Mesendoderm (in vitro differentiated cells): ENCODE data around the gene ZNF221.

Experiments used
- DNase-seq: peaks from one replicate; pipeline ENCODE4 v3.0.0; 2013
- H2AK5ac ChIP-seq: 2 replicates; pipeline ENCODE4 v1.6.1; 2013; ENCODE audit warnings: low read length, inconsistent platforms
- H2BK120ac ChIP-seq: 2 replicates; pipeline ENCODE4 v1.6.1; 2013; ENCODE audit warnings: low read depth, mild to moderate bottlenecking, low read length, moderate library complexity, mixed read lengths
- H2BK15ac ChIP-seq: replicated peaks from 2 replicates; pipeline ENCODE4 v1.6.1; 2013; ENCODE audit warnings: low read depth, mild to moderate bottlenecking, moderate library complexity
- H2BK5ac ChIP-seq: 2 replicates; pipeline ENCODE4 v1.6.1; 2013; ENCODE audit warnings: low read length, inconsistent platforms
- H3K18ac ChIP-seq: 2 replicates; pipeline ENCODE4 v1.6.1; 2013; ENCODE audit warnings: mild to moderate bottlenecking, low read length, mixed read lengths
- H3K23ac ChIP-seq: one replicate; pipeline ENCODE4 v1.6.1; 2013; ENCODE audit warnings: low read length
- H3K27ac ChIP-seq: 2 replicates; pipeline ENCODE4 v1.5.1; 2013; ENCODE audit warnings: low read depth, mild to moderate bottlenecking, inconsistent platforms, low read length, moderate library complexity
- H3K27me3 ChIP-seq: 2 replicates; pipeline ENCODE4 v1.6.1; 2013; ENCODE audit warnings: low read length, control low read depth, mild to moderate bottlenecking, inconsistent platforms; ENCODE audit not compliant: insufficient read depth, poor library complexity
- H3K36me3 ChIP-seq: 2 replicates; pipeline ENCODE4 v1.6.1; 2013; ENCODE audit warnings: low read length, inconsistent platforms; ENCODE audit not compliant: control insufficient read depth, insufficient read depth
- H3K4ac ChIP-seq: one replicate; pipeline ENCODE4 v1.6.1; 2013; ENCODE audit warnings: low read depth, mild to moderate bottlenecking, low read length, moderate library complexity
- H3K4me1 ChIP-seq: 2 replicates; pipeline ENCODE4 v1.6.1; 2013; ENCODE audit warnings: low read depth, low read length, inconsistent platforms; ENCODE audit not compliant: control insufficient read depth
- H3K4me2 ChIP-seq: 2 replicates; pipeline ENCODE4 v1.6.1; 2013; ENCODE audit warnings: low read length
- H3K4me3 ChIP-seq: 2 replicates; pipeline ENCODE4 v1.5.1; 2013; ENCODE audit warnings: mild to moderate bottlenecking, low read length
- H3K56ac ChIP-seq: one replicate; pipeline ENCODE4 v1.6.1; 2013; ENCODE audit warnings: low read length
- H3K79me1 ChIP-seq: 2 replicates; pipeline ENCODE4 v1.6.1; 2013; ENCODE audit warnings: low read length, inconsistent platforms
- H3K79me2 ChIP-seq: 2 replicates; pipeline ENCODE4 v1.6.1; 2013; ENCODE audit warnings: mild to moderate bottlenecking, low read length; ENCODE audit not compliant: control insufficient read depth, insufficient read depth
- H3K9ac ChIP-seq: 2 replicates; pipeline ENCODE4 v1.6.1; 2013; ENCODE audit warnings: low read length, inconsistent platforms
- H4K5ac ChIP-seq: one replicate; pipeline ENCODE4 v1.6.1; 2013; ENCODE audit warnings: low read length
- H4K8ac ChIP-seq: one replicate; pipeline ENCODE4 v1.6.1; 2013; ENCODE audit warnings: low read depth, mild to moderate bottlenecking, control low read depth, low read length, moderate library complexity
- WGBS: extraction: QIAGEN DNeasy Blood & Tissue Kit; methylation state at CpG from one replicate; pipeline ENCODE4 v1.1.7; 2013; ENCODE audit warnings: low lambda C conversion rate, missing lambda C conversion rate; ENCODE audit not compliant: insufficient coverage; ENCODE audit errors: extremely low coverage; 5-methylcytosine and 5-hydroxymethylcytosine counted together

The ZNF221 gene

DNA sequence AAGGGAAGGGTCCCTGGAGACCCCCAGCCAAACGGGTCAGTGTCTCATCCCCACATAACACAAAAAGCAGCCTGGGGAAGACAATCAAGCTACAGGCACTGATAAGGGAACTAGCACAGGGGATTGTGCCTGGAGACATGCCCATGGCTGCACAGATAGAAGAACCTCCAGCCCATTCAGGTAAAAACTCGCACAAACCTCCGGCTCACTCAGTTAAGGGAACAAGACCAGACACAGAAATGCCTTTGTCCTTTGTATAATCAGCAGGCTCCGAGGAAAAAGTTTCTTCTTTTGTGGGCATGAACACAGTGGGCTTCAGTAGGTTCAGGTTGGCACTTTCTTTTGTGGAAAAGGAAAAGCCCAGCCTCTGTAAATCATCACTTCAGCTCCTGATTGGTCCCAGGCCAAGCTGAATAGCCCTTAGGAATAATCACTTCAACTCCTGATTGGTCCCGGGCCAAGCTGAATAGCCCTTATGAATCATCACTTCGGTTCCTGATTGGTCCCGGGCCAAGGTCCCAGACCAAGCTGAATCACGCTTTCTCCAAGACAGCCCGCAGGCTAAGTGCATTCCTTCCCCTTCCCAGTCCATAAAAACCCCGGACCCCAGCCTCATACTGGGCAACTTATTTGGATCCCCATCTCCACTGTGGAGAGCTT lies 46.7 kb downstream of the ZNF221 start:
- H3K79me1 ChIP-seq = no peaks in the 10 kb centered on the region
- no peak overlapping the region for H2BK15ac ChIP-seq
- no peak overlapping the region for H3K9ac ChIP-seq
- no peaks in the 10 kb centered on the region for H3K79me2 ChIP-seq
- no peak overlapping the region for H3K4me2 ChIP-seq
- no peak overlapping the region for H3K56ac ChIP-seq
- H3K27ac ChIP-seq = no peak overlapping the region
- H3K27me3 ChIP-seq = no peaks in the 10 kb centered on the region
- H4K8ac ChIP-seq = no peak overlapping the region
- no peak overlapping the region for H2BK120ac ChIP-seq
- H3K4me3 ChIP-seq = no peak overlapping the region
- no peaks in the 10 kb centered on the region for H3K4me1 ChIP-seq
- H3K23ac ChIP-seq = no peak overlapping the region
- H4K5ac ChIP-seq = no peak overlapping the region
- no peak overlapping the region for H3K4ac ChIP-seq
- H3K18ac ChIP-seq = no peak overlapping the region
- WGBS = no CpG with 5 or more reads among the region's 10 CpGs
- H2BK5ac ChIP-seq = no peak overlapping the region
- H3K36me3 ChIP-seq = peaks cover 2% of the 10 kb centered on the region
- no peak for DNase-seq
- H2AK5ac ChIP-seq = no peak overlapping the region

DNA sequence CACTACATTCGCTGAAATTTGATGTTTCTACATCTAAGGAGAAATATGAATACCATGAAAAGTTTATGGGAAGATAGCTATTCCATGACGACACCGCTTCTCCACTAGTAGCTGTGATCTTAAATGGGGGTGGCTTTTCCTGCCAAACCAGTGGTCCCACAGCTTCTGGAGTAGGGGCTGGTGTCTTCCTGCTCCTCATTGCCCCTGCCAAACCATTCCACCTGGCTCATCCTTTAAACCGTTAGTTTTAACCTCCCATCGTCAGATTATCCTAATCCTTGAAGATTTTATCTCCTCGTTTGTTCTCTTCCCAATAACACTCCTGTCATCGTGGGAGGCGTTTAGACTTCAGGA lies 51.2 kb downstream of the ZNF221 start:
- Histone ChIP-seq H2BK120ac (no peak overlapping the region), H3K79me2 (no peaks in the 10 kb centered on the region), H2BK15ac (no peak overlapping the region), H3K79me1 (no peaks in the 10 kb centered on the region), H4K5ac (no peak overlapping the region), H4K8ac (no peak overlapping the region), H2BK5ac (no peak overlapping the region), H3K4me1 (no peaks in the 10 kb centered on the region), H3K4me3 (peak overlapping the region; percentile 69), H3K27me3 (no peaks in the 10 kb centered on the region), H3K23ac (no peak overlapping the region), H3K9ac (peak overlapping the region; percentile 82), H3K56ac (peak overlapping the region; percentile 95), H3K4me2 (peak overlapping the region; percentile 92), H2AK5ac (no peak overlapping the region), H3K18ac (no peak overlapping the region), H3K27ac (no peak overlapping the region), H3K36me3 (no peaks in the 10 kb centered on the region), H3K4ac (no peak overlapping the region)
- no CpG with 5 or more reads among the region's 8 CpGs for WGBS
- DNase-seq = no peak

DNA sequence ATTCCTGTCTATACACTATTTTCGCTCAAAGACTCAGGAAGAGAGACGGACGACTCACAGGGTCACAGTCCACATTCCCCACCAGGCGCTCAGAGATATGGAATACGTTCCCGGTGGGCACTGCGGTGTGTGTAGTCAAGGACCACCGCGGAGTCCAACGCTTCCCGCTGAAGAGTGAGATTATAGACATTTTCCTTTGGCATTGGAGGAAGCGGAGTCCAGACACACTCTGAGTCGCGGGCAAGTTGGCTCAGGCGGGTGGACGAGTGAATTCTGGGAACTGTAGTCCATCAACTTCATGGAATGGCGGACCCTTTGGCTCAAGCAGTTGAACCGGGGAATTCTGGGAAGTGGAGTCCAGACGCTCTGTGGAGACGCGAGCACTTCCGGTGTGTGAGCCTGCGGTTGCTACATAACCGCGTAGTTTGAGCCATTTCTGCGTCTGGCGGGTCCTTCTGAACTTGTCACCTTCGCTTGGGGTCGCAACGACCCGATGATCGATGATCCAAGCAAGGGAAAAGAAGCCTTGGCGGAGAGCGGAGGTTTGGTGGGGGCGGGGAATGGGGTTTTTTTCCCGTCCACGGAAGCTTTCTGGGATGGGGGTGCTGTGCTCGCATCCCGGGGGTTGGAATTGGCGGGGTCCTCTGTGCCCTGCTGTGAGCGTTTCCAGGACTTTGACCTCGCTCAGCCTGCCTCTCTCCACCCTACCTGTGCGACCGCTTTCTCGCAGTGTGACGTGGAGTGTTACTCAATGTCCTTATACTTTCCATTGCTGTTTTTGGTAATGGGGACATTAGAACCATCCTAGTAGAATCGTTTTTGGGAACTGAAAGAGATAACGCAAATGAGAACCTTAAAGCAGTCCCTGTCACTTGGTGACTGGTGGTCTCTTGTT lies 51.8 kb downstream of the ZNF221 start, which contains the start of gene ZNF230:
ZNF230 (plus strand) TSS at position 392 of the 895 bp plus-strand sequence. CDS start 4,122 bp downstream, outside the sequence.
- peak within 1 kb of the TSS; percentile 97 for H3K4me2 ChIP-seq
- no peaks in the 10 kb centered on the region for H3K79me1 ChIP-seq
- H2BK15ac ChIP-seq = no peak within 1 kb of the TSS
- H3K9ac ChIP-seq = peak within 1 kb of the TSS; percentile 82
- no CpG with 5 or more reads among the region's 48 CpGs for WGBS
- no peak within 1 kb of the TSS for H4K5ac ChIP-seq
- no peak within 1 kb of the TSS for H3K23ac ChIP-seq
- H3K4ac ChIP-seq = no peak within 1 kb of the TSS
- H3K79me2 ChIP-seq = no peaks in the 10 kb centered on the region
- no peak within 1 kb of the TSS for H2AK5ac ChIP-seq
- no peaks in the 10 kb centered on the region for H3K27me3 ChIP-seq
- no peak within 1 kb of the TSS for H2BK120ac ChIP-seq
- no peaks in the 10 kb centered on the region for H3K36me3 ChIP-seq
- H2BK5ac ChIP-seq = no peak within 1 kb of the TSS
- H3K18ac ChIP-seq = peak within 1 kb of the TSS; percentile 78
- no peak within 1 kb of the TSS for H4K8ac ChIP-seq
- H3K4me1 ChIP-seq = no peaks in the 10 kb centered on the region
- peak within 1 kb of the TSS; percentile 95 for H3K56ac ChIP-seq
- H3K4me3 ChIP-seq = peak within 1 kb of the TSS; percentile 82
- H3K27ac ChIP-seq = no peak within 1 kb of the TSS
- DNase-seq = peak; percentile 98

DNA sequence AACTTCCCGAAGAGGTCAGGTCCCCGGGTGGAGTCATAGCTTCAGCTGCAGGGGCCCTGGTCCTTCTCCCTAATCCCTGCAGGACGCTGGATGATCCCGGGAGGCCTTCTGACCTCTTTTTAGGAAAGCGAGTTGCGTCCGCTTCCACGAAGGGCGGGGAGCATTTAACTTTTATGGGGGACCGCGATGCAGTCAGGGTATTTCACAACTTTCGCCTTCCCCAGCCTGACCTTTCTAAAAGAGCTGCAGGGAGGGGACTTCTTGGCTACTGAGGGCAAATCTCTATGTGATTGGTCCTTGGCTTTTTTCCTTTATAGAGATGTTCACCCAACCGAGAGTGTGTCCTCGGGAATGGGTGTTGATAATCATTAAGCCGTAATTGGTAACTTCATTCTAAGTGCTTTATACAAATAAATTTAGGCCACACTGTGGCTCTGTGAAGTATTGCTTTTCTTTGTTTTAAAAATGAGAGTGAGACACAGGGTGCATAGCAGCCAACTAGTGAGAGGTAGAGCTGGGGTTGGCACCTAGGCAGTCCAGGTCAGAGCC lies 52.5 kb downstream of the ZNF221 start:
- Histone ChIP-seq H3K9ac (peak overlapping the region; percentile 80), H2BK5ac (no peak overlapping the region), H3K79me2 (no peaks in the 10 kb centered on the region), H2BK120ac (no peak overlapping the region), H3K4ac (no peak overlapping the region), H3K18ac (no peak overlapping the region), H3K27ac (no peak overlapping the region), H4K5ac (no peak overlapping the region), H3K4me1 (no peaks in the 10 kb centered on the region), H3K27me3 (no peaks in the 10 kb centered on the region), H3K23ac (no peak overlapping the region), H2BK15ac (no peak overlapping the region), H2AK5ac (no peak overlapping the region), H4K8ac (no peak overlapping the region), H3K56ac (peak overlapping the region; percentile 86), H3K4me2 (peak overlapping the region; percentile 97), H3K4me3 (peak overlapping the region; percentile 82), H3K79me1 (no peaks in the 10 kb centered on the region), H3K36me3 (no peaks in the 10 kb centered on the region)
- no peak for DNase-seq
- no CpG with 5 or more reads among the region's 15 CpGs for WGBS

DNA sequence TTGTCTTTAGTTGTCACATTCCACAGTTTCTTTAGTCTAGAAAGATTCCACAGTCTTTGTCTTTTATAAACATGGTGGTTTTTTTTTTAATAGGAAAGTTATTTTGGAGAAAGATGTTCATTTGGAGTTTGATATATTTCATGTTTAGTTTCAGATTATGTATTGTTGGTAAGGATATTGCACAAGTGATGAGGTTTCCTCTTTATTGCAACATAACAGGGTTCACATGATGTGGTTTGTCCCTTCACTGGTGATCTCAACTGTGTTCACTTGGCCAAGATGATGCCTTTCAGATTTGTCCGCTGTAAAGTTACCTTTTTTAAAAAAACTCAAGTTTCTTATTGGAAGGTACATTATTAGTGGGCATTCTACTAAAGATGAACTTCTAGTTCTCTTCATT lies 54.9 kb downstream of the ZNF221 start:
- Histone ChIP-seq H3K79me1 (no peaks in the 10 kb centered on the region), H2AK5ac (no peak overlapping the region), H3K56ac (no peak overlapping the region), H3K4me1 (no peaks in the 10 kb centered on the region), H4K5ac (no peak overlapping the region), H3K9ac (no peak overlapping the region), H3K4me3 (no peak overlapping the region), H2BK15ac (no peak overlapping the region), H3K18ac (no peak overlapping the region), H3K23ac (no peak overlapping the region), H3K36me3 (peaks cover 8% of the 10 kb centered on the region), H3K27me3 (no peaks in the 10 kb centered on the region), H3K79me2 (no peaks in the 10 kb centered on the region), H3K4ac (no peak overlapping the region), H2BK120ac (no peak overlapping the region), H3K4me2 (no peak overlapping the region), H3K27ac (no peak overlapping the region), H4K8ac (no peak overlapping the region), H2BK5ac (no peak overlapping the region)
- no CpG with 5 or more reads among the region's 1 CpG for WGBS
- DNase-seq = no peak
